ENCODE measurements around the gene CTNNA3.
A peak's percentile ranks its signal among the peaks of the same experiment; 100 is the strongest.
"Not testable (repeated sequence)": the region's sequence is repeated elsewhere in the genome, so short reads cannot be mapped to it uniquely, and the experiment has no call there.

CTNNA3 gene

GRCh38 chr10:67696029-67696428 lies at the start of gene CTNNA3:
Gene CTNNA3 (minus strand): TSS chr10:67696195.
- H3K9me3 ChIP-seq (ENCODE audit: control insufficient read depth in 1 of 2, low read length in 2 of 2) = no peaks in the 10 kb centered on the region
- H3K27ac ChIP-seq (ENCODE audit: low read length) = peak within 1 kb of the TSS; percentile 75
- peak within 1 kb of the TSS; percentile 34 to 46 for H3K4me3 ChIP-seq (ENCODE audit: low read depth in 1 of 2, low read length in 2 of 2)
- H3K4me1 ChIP-seq (ENCODE audit: control insufficient read depth in 1 of 2, insufficient read depth in 2 of 2, low read length in 2 of 2) = peaks cover 0 to 23% of the 10 kb centered on the region in 2 donors
- no peaks in the 10 kb centered on the region for H3K27me3 ChIP-seq (ENCODE audit: low read depth, low read length)
- H3K36me3 ChIP-seq (ENCODE audit: control insufficient read depth in 1 of 2, insufficient read depth in 2 of 2, low read length in 2 of 2) = no peaks in the 10 kb centered on the region

- H3K4me3 ChIP-seq (ENCODE audit: low read depth in 1 of 2, low read length in 2 of 2) = no peak overlapping the region
- H3K4me1 ChIP-seq (ENCODE audit: control insufficient read depth in 1 of 2, insufficient read depth in 2 of 2, low read length in 2 of 2) = no peaks in the 10 kb centered on the region
- H3K36me3 ChIP-seq (ENCODE audit: control insufficient read depth in 1 of 2, insufficient read depth in 2 of 2, low read length in 2 of 2) = no peaks in the 10 kb centered on the region
- no peaks in the 10 kb centered on the region for H3K27me3 ChIP-seq (ENCODE audit: low read depth, low read length)
- H3K9me3 ChIP-seq (ENCODE audit: control insufficient read depth in 1 of 2, low read length in 2 of 2) = no peaks in the 10 kb centered on the region
- H3K27ac ChIP-seq (ENCODE audit: low read length) = no peak overlapping the region
Measured at GRCh38 chr10:67735430-67735829, 39.4 kb upstream of the CTNNA3 start.

- no peaks in the 10 kb centered on the region for H3K4me1 ChIP-seq (ENCODE audit: control insufficient read depth in 1 of 2, insufficient read depth in 2 of 2, low read length in 2 of 2)
- H3K36me3 ChIP-seq (ENCODE audit: control insufficient read depth in 1 of 2, insufficient read depth in 2 of 2, low read length in 2 of 2) = no peaks in the 10 kb centered on the region
- no peak overlapping the region for H3K4me3 ChIP-seq (ENCODE audit: low read depth in 1 of 2, low read length in 2 of 2)
- no peaks in the 10 kb centered on the region for H3K9me3 ChIP-seq (ENCODE audit: control insufficient read depth in 1 of 2, low read length in 2 of 2)
- H3K27me3 ChIP-seq (ENCODE audit: low read depth, low read length) = no peaks in the 10 kb centered on the region
- H3K27ac ChIP-seq (ENCODE audit: low read length) = no peak overlapping the region
Measured at GRCh38 chr10:67733511-67733910, 37.5 kb upstream of the CTNNA3 start.

- Histone ChIP-seq H3K27me3 (ENCODE audit: low read depth, low read length) (no peaks in the 10 kb centered on the region), H3K4me1 (ENCODE audit: control insufficient read depth in 1 of 2, insufficient read depth in 2 of 2, low read length in 2 of 2) (no peaks in the 10 kb centered on the region)
Measured at GRCh38 chr10:67725567-67725966, 29.6 kb upstream of the CTNNA3 start.

GRCh38 chr10:67723601-67724000 lies 27.6 kb upstream of the CTNNA3 start:
- H3K27me3 ChIP-seq (ENCODE audit: low read depth, low read length) = no peaks in the 10 kb centered on the region
- no peaks in the 10 kb centered on the region for H3K9me3 ChIP-seq (ENCODE audit: control insufficient read depth in 1 of 2, low read length in 2 of 2)
- no peak overlapping the region for H3K4me3 ChIP-seq (ENCODE audit: low read depth in 1 of 2, low read length in 2 of 2)
- no peaks in the 10 kb centered on the region for H3K36me3 ChIP-seq (ENCODE audit: control insufficient read depth in 1 of 2, insufficient read depth in 2 of 2, low read length in 2 of 2)
- no peaks in the 10 kb centered on the region for H3K4me1 ChIP-seq (ENCODE audit: control insufficient read depth in 1 of 2, insufficient read depth in 2 of 2, low read length in 2 of 2)
- H3K27ac ChIP-seq (ENCODE audit: low read length) = no peak overlapping the region

More at GRCh38 chr10:67725567-67725966, 29.6 kb upstream of the CTNNA3 start:
- no peaks in the 10 kb centered on the region for H3K9me3 ChIP-seq (ENCODE audit: control insufficient read depth in 1 of 2, low read length in 2 of 2)
- H3K4me3 ChIP-seq (ENCODE audit: low read depth in 1 of 2, low read length in 2 of 2) = no peak overlapping the region
- no peak overlapping the region for H3K27ac ChIP-seq (ENCODE audit: low read length)
- H3K36me3 ChIP-seq (ENCODE audit: control insufficient read depth in 1 of 2, insufficient read depth in 2 of 2, low read length in 2 of 2) = no peaks in the 10 kb centered on the region

GRCh38 chr10:67722113-67722512 lies 26.1 kb upstream of the CTNNA3 start:
- Histone ChIP-seq H3K36me3 (ENCODE audit: control insufficient read depth in 1 of 2, insufficient read depth in 2 of 2, low read length in 2 of 2) (no peaks in the 10 kb centered on the region), H3K27ac (ENCODE audit: low read length) (no peak overlapping the region), H3K27me3 (ENCODE audit: low read depth, low read length) (no peaks in the 10 kb centered on the region), H3K4me1 (ENCODE audit: control insufficient read depth in 1 of 2, insufficient read depth in 2 of 2, low read length in 2 of 2) (no peaks in the 10 kb centered on the region), H3K9me3 (ENCODE audit: control insufficient read depth in 1 of 2, low read length in 2 of 2) (no peaks in the 10 kb centered on the region), H3K4me3 (ENCODE audit: low read depth in 1 of 2, low read length in 2 of 2) (no peak overlapping the region)

GRCh38 chr10:67716455-67716854 lies 20.5 kb upstream of the CTNNA3 start:
- not testable (repeated sequence) for H3K27ac ChIP-seq (ENCODE audit: low read length); H3K36me3 ChIP-seq (ENCODE audit: control insufficient read depth in 1 of 2, insufficient read depth in 2 of 2, low read length in 2 of 2); H3K9me3 ChIP-seq (ENCODE audit: control insufficient read depth in 1 of 2, low read length in 2 of 2); H3K4me3 ChIP-seq (ENCODE audit: low read depth in 1 of 2, low read length in 2 of 2); H3K27me3 ChIP-seq (ENCODE audit: low read depth, low read length); H3K4me1 ChIP-seq (ENCODE audit: control insufficient read depth in 1 of 2, insufficient read depth in 2 of 2, low read length in 2 of 2)

- Histone ChIP-seq H3K4me3 (ENCODE audit: low read depth in 1 of 2, low read length in 2 of 2) (no peak overlapping the region), H3K9me3 (ENCODE audit: control insufficient read depth in 1 of 2, low read length in 2 of 2) (no peaks in the 10 kb centered on the region), H3K36me3 (ENCODE audit: control insufficient read depth in 1 of 2, insufficient read depth in 2 of 2, low read length in 2 of 2) (no peaks in the 10 kb centered on the region), H3K27ac (ENCODE audit: low read length) (no peak overlapping the region), H3K27me3 (ENCODE audit: low read depth, low read length) (no peaks in the 10 kb centered on the region), H3K4me1 (ENCODE audit: control insufficient read depth in 1 of 2, insufficient read depth in 2 of 2, low read length in 2 of 2) (no peaks in the 10 kb centered on the region)
Measured at GRCh38 chr10:67705921-67706320, 9.9 kb upstream of the CTNNA3 start.

- H3K27ac ChIP-seq (ENCODE audit: low read length); H3K4me3 ChIP-seq (ENCODE audit: low read depth in 1 of 2, low read length in 2 of 2); H3K9me3 ChIP-seq (ENCODE audit: control insufficient read depth in 1 of 2, low read length in 2 of 2); H3K36me3 ChIP-seq (ENCODE audit: control insufficient read depth in 1 of 2, insufficient read depth in 2 of 2, low read length in 2 of 2); H3K27me3 ChIP-seq (ENCODE audit: low read depth, low read length): not testable (repeated sequence)
- peaks cover 0 to 23% of the 10 kb centered on the region in 2 donors for H3K4me1 ChIP-seq (ENCODE audit: control insufficient read depth in 1 of 2, insufficient read depth in 2 of 2, low read length in 2 of 2)
Measured at GRCh38 chr10:67699613-67700270, 3.7 kb upstream of the CTNNA3 start.

- Histone ChIP-seq H3K9me3 (ENCODE audit: control insufficient read depth in 1 of 2, low read length in 2 of 2) (no peaks in the 10 kb centered on the region), H3K27ac (ENCODE audit: low read length) (no peak overlapping the region), H3K27me3 (ENCODE audit: low read depth, low read length) (no peaks in the 10 kb centered on the region), H3K4me3 (ENCODE audit: low read depth in 1 of 2, low read length in 2 of 2) (no peak overlapping the region), H3K4me1 (ENCODE audit: control insufficient read depth in 1 of 2, insufficient read depth in 2 of 2, low read length in 2 of 2) (peaks cover 0 to 23% of the 10 kb centered on the region in 2 donors), H3K36me3 (ENCODE audit: control insufficient read depth in 1 of 2, insufficient read depth in 2 of 2, low read length in 2 of 2) (no peaks in the 10 kb centered on the region)
Measured at GRCh38 chr10:67698164-67698563, 2.2 kb upstream of the CTNNA3 start.

GRCh38 chr10:67697724-67698131 lies 1.7 kb upstream of the CTNNA3 start:
- no peak overlapping the region for H3K27ac ChIP-seq (ENCODE audit: low read length)
- H3K36me3 ChIP-seq (ENCODE audit: control insufficient read depth in 1 of 2, insufficient read depth in 2 of 2, low read length in 2 of 2) = no peaks in the 10 kb centered on the region
- no peaks in the 10 kb centered on the region for H3K27me3 ChIP-seq (ENCODE audit: low read depth, low read length)
- peaks cover 0 to 23% of the 10 kb centered on the region in 2 donors for H3K4me1 ChIP-seq (ENCODE audit: control insufficient read depth in 1 of 2, insufficient read depth in 2 of 2, low read length in 2 of 2)
- H3K4me3 ChIP-seq (ENCODE audit: low read depth in 1 of 2, low read length in 2 of 2) = no peak overlapping the region
- no peaks in the 10 kb centered on the region for H3K9me3 ChIP-seq (ENCODE audit: control insufficient read depth in 1 of 2, low read length in 2 of 2)

- no peaks in the 10 kb centered on the region for H3K9me3 ChIP-seq (ENCODE audit: control insufficient read depth in 1 of 2, low read length in 2 of 2)
- no peaks in the 10 kb centered on the region for H3K27me3 ChIP-seq (ENCODE audit: low read depth, low read length)
- peaks cover 0 to 23% of the 10 kb centered on the region in 2 donors for H3K4me1 ChIP-seq (ENCODE audit: control insufficient read depth in 1 of 2, insufficient read depth in 2 of 2, low read length in 2 of 2)
- H3K27ac ChIP-seq (ENCODE audit: low read length) = no peak overlapping the region
- peak overlapping the region in 1 of 2 donors; percentile 46 for H3K4me3 ChIP-seq (ENCODE audit: low read depth in 1 of 2, low read length in 2 of 2)
- no peaks in the 10 kb centered on the region for H3K36me3 ChIP-seq (ENCODE audit: control insufficient read depth in 1 of 2, insufficient read depth in 2 of 2, low read length in 2 of 2)
Measured at GRCh38 chr10:67696679-67697078, 684 bp upstream of the CTNNA3 start.

All from muscle layer of duodenum (tissue), 2 donors.